Melanocyte of skin (primary cell): ENCODE measurements around the gene LRAT. TPM values are rescaled to one million over a fixed set of nuclear protein-coding genes. Genes with fewer than 3 reads are reported as not detected.

Source experiments
- small RNA-seq, 2 donors: library from RNA; depleted of rRNA; stranded (forward); fragments of <200 nt; gene quantifications; one replicate each; pipeline ENCODE3, GENCODE V24; 2012
- total RNA-seq, 2 donors: library from RNA; depleted of rRNA; stranded (reverse); fragments of >200 nt; gene quantifications; 2 replicates each; pipeline ENCODE4 v1.2.3, GENCODE V29; 2012

The LRAT gene
- total RNA-seq, result under 1 TPM; 0.33 to 0.69 TPM

DNA sequence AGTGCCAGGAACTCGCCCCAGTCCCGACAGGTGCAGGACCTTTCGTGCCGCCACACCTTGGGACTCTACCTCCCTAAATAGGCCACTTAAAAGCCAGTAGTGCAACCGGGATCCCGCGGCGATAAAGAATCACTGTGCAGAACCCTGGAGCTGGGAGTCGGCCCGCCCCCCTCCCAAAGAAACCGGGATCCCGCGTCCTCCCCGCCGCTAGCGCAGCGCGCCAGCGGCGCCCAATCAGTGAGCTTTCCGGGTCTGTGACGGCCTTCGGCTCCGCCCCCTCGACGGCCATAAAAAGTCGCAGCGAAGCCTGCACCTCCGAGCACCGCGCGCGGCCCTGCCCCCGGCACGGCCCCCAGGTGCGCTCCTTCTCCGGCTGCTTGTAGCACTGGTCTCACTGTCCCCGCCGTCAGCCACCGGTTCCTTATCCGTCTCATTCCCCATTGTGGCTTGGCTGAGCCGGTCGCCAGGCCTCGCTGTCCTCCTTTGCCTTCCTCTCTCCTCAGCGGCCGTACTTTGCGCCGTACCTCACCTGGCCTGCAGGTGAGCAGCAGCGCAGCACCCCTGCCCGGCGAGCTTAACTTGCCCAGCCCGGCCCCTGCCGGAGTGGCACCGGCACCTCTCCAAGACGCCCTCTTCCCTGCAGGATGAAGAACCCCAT lies at the start of gene LRAT:
Gene LRAT (plus strand): TSS at position 318 of the 658 bp plus-strand sequence. CDS start 327 bp downstream, at position 645.

DNA sequence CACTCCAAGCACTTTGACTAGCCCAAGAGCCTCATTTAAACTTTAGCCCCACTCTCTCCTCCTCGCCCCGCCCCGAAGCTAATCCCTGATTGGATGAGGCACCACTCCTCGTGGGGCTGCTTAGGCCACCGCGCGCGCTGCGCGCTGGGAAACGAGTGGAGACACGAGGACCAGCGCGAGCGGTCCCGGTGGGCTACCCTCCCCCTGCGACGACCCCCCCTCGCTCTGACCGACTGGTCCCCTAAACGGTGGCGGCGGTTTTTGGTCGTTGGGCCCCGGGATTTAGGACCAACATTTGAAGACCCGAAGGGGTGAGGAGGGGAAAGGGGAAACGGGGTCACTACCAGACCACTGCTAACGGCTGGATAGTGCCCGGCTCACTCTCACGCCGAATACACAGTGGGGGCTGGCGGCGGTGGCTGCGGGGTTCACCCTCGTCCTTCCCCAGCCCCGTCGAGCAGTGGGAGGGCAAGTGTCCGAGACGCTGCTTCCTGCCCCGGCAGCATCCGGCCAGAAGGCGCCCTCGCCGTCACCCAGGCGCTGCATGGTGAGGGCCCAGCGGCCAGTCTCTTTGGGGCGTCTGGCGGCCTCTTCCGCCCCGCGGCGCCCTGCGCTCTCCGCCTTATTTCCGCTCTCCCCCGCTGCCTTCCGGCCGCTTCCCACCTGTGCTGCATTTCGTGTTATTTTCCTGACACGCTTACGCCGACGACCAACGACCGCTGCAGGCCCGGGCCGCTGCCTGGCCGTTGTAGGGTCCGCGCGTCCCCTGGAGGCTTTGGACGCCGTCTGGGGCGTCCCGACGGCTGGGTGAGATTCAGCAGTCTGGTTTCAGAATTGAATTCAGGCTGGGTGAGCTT lies 37.6 kb downstream of the LRAT start, which contains the start of gene RBM46:
Gene RBM46 (plus strand): TSS at position 147 of the 857 bp plus-strand sequence. CDS start 15,481 bp downstream, outside the sequence.

Small RNAs within 50 kb of the gene (small RNA-seq; reads per million reads assigned to genes)
- gene NDUFB2P1 (0 reads per million in 2 donors), gene RNU2-44P (0.94 to 1.5 reads per million in 2 donors), gene RNU2-66P (0.04 to 0.17 reads per million in 2 donors)

Other genes with a start within 250 kb of the LRAT start
- gene PLRG1, start 193.6 kb upstream of the LRAT start, total RNA-seq, result 10 to 100 TPM; 69.5 to 90.2 TPM
- not detected for gene FGB, start 181.0 kb upstream of the LRAT start, total RNA-seq
- gene FGA, start 153.3 kb upstream of the LRAT start, total RNA-seq, result not detected
- gene FGG, start 131.3 kb upstream of the LRAT start, total RNA-seq, result not detected
- under 1 TPM in 1 of 2 donors, not detected in 1; 0.34 TPM for gene RBM46, start 37.3 kb downstream of the LRAT start, total RNA-seq